PC-9 (cell line): Measurements from ENCODE around the gene C17orf107. TPM values are rescaled to one million over a fixed set of nuclear protein-coding genes. Genes with fewer than 3 reads are reported as not detected.

ENCODE experiments used
- BruUV-seq: library from RNA; stranded (reverse); fragments of 400-500 nt; replicated peaks from 2 replicates; lab custom pipeline; 2021; lab: Mats Ljungman, UMichigan
- CTCF ChIA-PET: fragments of 300-600 bp; sonication (Branson Sonifier 250); formaldehyde crosslinking; loops from one replicate; lab custom pipeline; 2022; ENCODE audit warnings: antibody characterized with exemption; lab: Charles Lee
- POLR2A ChIA-PET: fragments of 300-600 bp; sonication (Branson Sonifier 250); formaldehyde crosslinking; loops from one replicate; lab custom pipeline; 2022; ENCODE audit warnings: antibody characterized with exemption; ENCODE audit not compliant: unreplicated experiment; lab: Charles Lee
- DNase-seq, 2 experiments: peaks; one replicate each; pipeline versions ENCODE4 v3.0.0 to v3.0.0-alpha.2; 2015 to 2022; ENCODE audit warnings: mixed read lengths in 1 of 2
- H2AFZ ChIP-seq: fragments of 200-600 bp; sonication (generic); 2 replicates; pipeline ENCODE4 v1.8.1; 2017; ENCODE audit warnings: antibody characterized with exemption
- H3F3A ChIP-seq: fragments of 200-600 bp; sonication (generic); 2 replicates; pipeline ENCODE4 v1.8.1; 2017; ENCODE audit warnings: antibody characterized with exemption, mild to moderate bottlenecking, low read depth; ENCODE audit not compliant: insufficient read depth
- H3K27ac ChIP-seq: fragments of 200-600 bp; sonication (generic); 2 replicates; pipeline ENCODE4 v1.6.1; 2016; ENCODE audit warnings: mixed run types
- H3K27me3 ChIP-seq: fragments of 200-600 bp; sonication (generic); 2 replicates; pipeline ENCODE4 v1.6.1; 2016; ENCODE audit warnings: low read depth, mixed run types; ENCODE audit not compliant: insufficient read depth
- H3K36me3 ChIP-seq: fragments of 200-600 bp; sonication (generic); 2 replicates; pipeline ENCODE4 v1.6.1; 2016; ENCODE audit warnings: low read depth, mixed run types
- H3K4me1 ChIP-seq: fragments of 200-600 bp; sonication (generic); replicated peaks from 2 replicates; pipeline ENCODE4 v1.6.1; 2016; ENCODE audit warnings: mixed run types; ENCODE audit not compliant: insufficient read depth
- H3K4me2 ChIP-seq: fragments of 200-600 bp; sonication (generic); 2 replicates; pipeline ENCODE4 v1.6.1; 2017; ENCODE audit warnings: mixed run types
- H3K4me3 ChIP-seq: fragments of 200-600 bp; sonication (generic); 2 replicates; pipeline ENCODE4 v1.6.1; 2016; ENCODE audit warnings: mixed run types
- H3K79me2 ChIP-seq: fragments of 200-600 bp; sonication (generic); 2 replicates; pipeline ENCODE4 v1.6.1; 2017; ENCODE audit warnings: low read depth, mixed run types
- H3K9me2 ChIP-seq: fragments of 200-600 bp; sonication (generic); 2 replicates; pipeline ENCODE4 v1.8.1; 2017; ENCODE audit warnings: mild to moderate bottlenecking; ENCODE audit not compliant: insufficient read depth
- H3K9me3 ChIP-seq: fragments of 200-600 bp; sonication (generic); 2 replicates; pipeline ENCODE4 v1.8.1; 2016; ENCODE audit warnings: low read depth; ENCODE audit not compliant: insufficient read depth
- H4K20me1 ChIP-seq: fragments of 200-600 bp; sonication (generic); 2 replicates; pipeline ENCODE4 v1.8.1; 2017; ENCODE audit not compliant: insufficient read depth
- CTCF ChIP-seq: fragments of 200-600 bp; sonication (generic); conservative IDR thresholded peaks from 2 replicates; pipeline ENCODE4 v1.6.1; 2017; ENCODE audit warnings: mixed run types, antibody characterized with exemption, mild to moderate bottlenecking, moderate library complexity
- EZH2 ChIP-seq: fragments of 200-600 bp; sonication (generic); IDR thresholded peaks from 2 replicates; pipeline ENCODE4 v1.8.0; 2017; ENCODE audit warnings: antibody characterized with exemption, low read depth
- intact Hi-C: fragments of 100-400 bp; cut with micrococcal nuclease; formaldehyde crosslinking; loops from one replicate; pipeline ENCODE4 v1.10.0; 2022; ENCODE audit not compliant: unreplicated experiment
- total RNA-seq: library from RNA; stranded (reverse); gene quantifications from 2 replicates; pipeline ENCODE4 v1.2.3, GENCODE V29; 2021

The C17orf107 gene
- total RNA-seq, 1 experiment from 2014 or later = 3.1 TPM

- H3K4me3 ChIP-seq = peak overlapping the region; percentile 99
- H3K27ac ChIP-seq = peak overlapping the region; percentile 99
- no peak for DNase-seq
- H3K9me2 ChIP-seq = no peaks in the 10 kb centered on the region
- peaks cover 71% of the 10 kb centered on the region for H3K79me2 ChIP-seq
- H3F3A ChIP-seq = peaks cover 90% of the 10 kb centered on the region
- no peaks in the 10 kb centered on the region for H3K9me3 ChIP-seq
- POLR2A ChIA-PET = interaction anchor here (3.0 kb wide), 1 partner anchor 21 kb away, joined by 42 read pairs; the partner anchor contains the start of gene SPAG7
- H4K20me1 ChIP-seq = peaks cover 39% of the 10 kb centered on the region
- H3K4me1 ChIP-seq = peaks cover 39% of the 10 kb centered on the region
- intact Hi-C loops = loop anchor here (10.0 kb wide), 1 partner anchor 112 kb away; the partner anchor contains the start of gene MINK1
- TF ChIP-seq CTCF = no peak
- no peak for TF ChIP-seq EZH2
- H2AFZ ChIP-seq = no peak overlapping the region
- no TSS peak for BruUV-seq
- peak overlapping the region; percentile 84 for H3K4me2 ChIP-seq
- CTCF ChIA-PET = no interaction called here
- H3K36me3 ChIP-seq = peaks cover 29% of the 10 kb centered on the region
- H3K27me3 ChIP-seq = no peaks in the 10 kb centered on the region
Measured at GRCh38 chr17:4947010-4947410, 47.7 kb downstream of the C17orf107 start.

DNA sequence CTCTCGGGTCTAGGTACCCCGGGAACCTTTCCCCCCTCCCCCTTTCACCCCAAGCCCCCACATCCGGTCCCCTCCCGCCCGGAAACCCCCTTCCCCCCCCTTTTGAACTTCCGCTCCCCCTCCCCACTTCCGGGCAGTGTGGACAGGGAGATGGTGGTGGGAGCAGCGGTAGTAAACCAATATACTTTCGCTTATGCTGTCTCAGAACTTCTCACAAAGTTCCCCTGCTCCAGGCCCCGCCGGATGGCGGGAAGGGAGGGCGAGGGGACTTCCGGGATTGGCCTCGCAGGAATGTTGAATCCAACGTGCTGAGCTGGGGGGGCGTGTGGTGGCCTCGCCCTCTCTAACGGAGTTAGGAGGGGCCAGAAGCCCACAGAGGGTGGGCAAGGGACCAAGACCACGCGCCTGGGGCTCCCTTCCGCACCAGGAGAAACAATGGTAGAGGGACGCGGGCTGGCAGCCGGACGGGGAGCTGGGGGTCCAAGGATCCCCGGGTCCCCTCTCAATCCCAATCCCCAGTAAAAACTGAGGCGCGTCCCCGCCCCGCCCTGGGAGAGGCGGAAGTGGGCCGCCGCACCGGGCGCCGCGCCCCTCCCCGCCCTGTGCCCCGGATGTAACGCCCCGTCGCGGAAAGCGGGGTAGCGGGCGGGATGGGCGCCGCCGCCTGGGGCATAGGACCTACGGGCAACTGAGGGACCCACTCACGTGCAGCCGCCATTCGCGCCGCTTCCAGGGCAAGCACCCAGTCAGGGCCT, 48.3 kb downstream of the C17orf107 start:
- peak in 1 of 2 experiments; percentile 58 for DNase-seq
- Histone ChIP-seq H2AFZ (peak overlapping the region; percentile 78; the same call in 1 of the 2 replicates), H3K36me3 (peaks cover 28% of the 10 kb centered on the region), H3K27ac (peak overlapping the region; percentile 99), H3K4me2 (peak overlapping the region; percentile 84), H4K20me1 (peaks cover 39% of the 10 kb centered on the region), H3K27me3 (no peaks in the 10 kb centered on the region), H3K4me3 (peak overlapping the region; percentile 99), H3K9me2 (no peaks in the 10 kb centered on the region), H3K4me1 (peaks cover 39% of the 10 kb centered on the region), H3K9me3 (no peaks in the 10 kb centered on the region), H3K79me2 (peaks cover 65% of the 10 kb centered on the region), H3F3A (peaks cover 85% of the 10 kb centered on the region)
- no TSS peak for BruUV-seq
- ChIA-PET POLR2A (interaction anchor here (0.6 to 3.0 kb wide), 4 partner anchors 7 to 157 kb away, joined by 3 to 42 read pairs (median 8); partner anchors contain the start of genes RNF167, SLC25A11 and SPAG7), CTCF (interaction anchor here (0.6 kb wide), 1 partner anchor 39 kb away, joined by 3 read pairs; no protein-coding TSS in a partner anchor)
- intact Hi-C loops = loop anchor here (1.0 to 10.0 kb wide), 3 partner anchors 39 to 113 kb away; partner anchors contain the start of genes INCA1, KIF1C and MINK1
- TF ChIP-seq CTCF = no peak
- TF ChIP-seq EZH2 = no peak

DNA sequence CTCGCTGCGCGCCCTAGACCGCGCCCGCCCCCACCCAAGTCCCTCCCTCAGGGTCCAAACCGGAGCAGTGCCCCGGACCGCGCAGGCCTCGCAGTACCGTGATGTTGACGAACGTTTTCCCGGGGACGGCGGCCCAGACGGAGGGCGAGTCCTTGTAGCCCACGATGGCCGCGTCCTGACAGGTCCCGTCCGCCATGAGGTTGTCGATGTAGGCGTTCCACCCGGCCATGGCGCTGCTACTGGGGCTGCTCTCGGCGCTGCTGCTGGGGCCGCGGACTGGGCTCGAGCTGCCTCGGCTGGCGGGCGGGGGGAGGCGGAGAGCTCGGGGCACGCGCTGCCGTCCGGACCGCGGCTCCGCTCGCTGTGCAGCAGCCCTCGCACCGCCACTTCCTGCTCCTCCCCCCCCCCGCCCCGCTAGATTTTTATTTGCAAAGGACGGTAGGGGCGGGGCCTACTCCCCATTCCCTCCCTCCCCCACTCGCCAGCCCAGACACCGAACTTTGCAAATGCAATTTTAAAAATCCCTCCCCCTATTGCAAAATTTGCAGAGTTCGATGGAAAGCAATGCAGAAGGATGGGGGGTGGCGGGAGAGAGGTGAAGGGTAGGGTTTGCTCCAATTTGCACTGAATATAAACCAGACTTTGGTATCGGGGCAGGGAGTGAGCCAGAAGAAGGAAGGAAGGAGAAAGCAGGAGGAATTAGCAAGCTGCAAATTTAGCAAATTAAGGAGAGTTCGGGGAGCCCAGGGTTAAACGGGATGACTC, 49.0 kb downstream of the C17orf107 start, which contains the start of gene PFN1:
Gene PFN1 (minus strand): TSS at position 365 of the 765 bp plus-strand sequence. CDS start 136 bp downstream, at position 229.
- peaks cover 84% of the 10 kb centered on the region for H3F3A ChIP-seq
- H3K4me2 ChIP-seq = peak within 1 kb of the TSS; percentile 84
- no peaks in the 10 kb centered on the region for H3K9me2 ChIP-seq
- H3K4me1 ChIP-seq = peaks cover 39% of the 10 kb centered on the region
- no peaks in the 10 kb centered on the region for H3K9me3 ChIP-seq
- DNase-seq = peak; percentile 82 to 89
- H4K20me1 ChIP-seq = peaks cover 39% of the 10 kb centered on the region
- H3K27ac ChIP-seq = peak within 1 kb of the TSS; percentile 99
- CTCF ChIA-PET = interaction anchor here (0.6 kb wide), 2 partner anchors 40 to 156 kb away, joined by 3 read pairs; no protein-coding TSS in a partner anchor
- no peak for TF ChIP-seq CTCF
- no peak for TF ChIP-seq EZH2
- POLR2A ChIA-PET = interaction anchor here (0.6 to 3.0 kb wide), 6 partner anchors 8 to 158 kb away, joined by 3 to 42 read pairs (median 4); partner anchors contain the start of genes RNF167, SLC25A11 and SPAG7
- H3K79me2 ChIP-seq = peaks cover 57% of the 10 kb centered on the region
- peak within 1 kb of the TSS; percentile 99 for H3K4me3 ChIP-seq
- H3K36me3 ChIP-seq = peaks cover 25% of the 10 kb centered on the region
- H2AFZ ChIP-seq = peak within 1 kb of the TSS; percentile 78
- intact Hi-C loops = loop anchor here (1.0 to 10.0 kb wide), 3 partner anchors 40 to 114 kb away; partner anchors contain the start of genes INCA1, KIF1C and MINK1
- BruUV-seq = no TSS peak
- no peaks in the 10 kb centered on the region for H3K27me3 ChIP-seq
